GM12878 (cell line): ENCODE results near the gene NAT14. TPM values are rescaled to one million over a fixed set of nuclear protein-coding genes. Genes with fewer than 3 reads are reported as not detected.

Experiments used
- ATAC-seq: fragments of 200-7000 bp; cut with Tn5 transposase; 3 replicates; pipeline ENCODE4 v1.9.1; 2020; ENCODE audit warnings: mild to moderate bottlenecking, moderate library complexity
- Bru-seq: library from RNA; stranded (reverse); fragments of 400-500 nt; gene quantifications from one replicate; lab custom pipeline; 2021; lab: Mats Ljungman, UMichigan
- BruChase-seq, 2 experiments: library from RNA; stranded (reverse); fragments of 400-500 nt; gene quantifications; one replicate each; lab custom pipeline; 2021; lab: Mats Ljungman, UMichigan
- BruUV-seq: library from RNA; stranded (reverse); fragments of 400-500 nt; replicated peaks from 2 replicates; lab custom pipeline; 2021; lab: Mats Ljungman, UMichigan
- CTCF ChIA-PET: fragments of 300-600 bp; sonication (Branson Sonifier 250); formaldehyde crosslinking; extraction: SDS; loops from one replicate; lab custom pipeline; 2021; ENCODE audit warnings: inconsistent platforms; lab: Yijun Ruan, JAX
- POLR2A ChIA-PET: fragments of 350-600 bp; formaldehyde crosslinking; extraction: SDS; loops from one replicate; lab custom pipeline; 2021; ENCODE audit warnings: inconsistent platforms; lab: Charles Lee
- RAD21 ChIA-PET: fragments of 300-600 bp; sonication (Branson Sonifier 250); formaldehyde crosslinking; loops from one replicate; lab custom pipeline; 2023; ENCODE audit warnings: antibody characterized with exemption; ENCODE audit not compliant: unreplicated experiment; lab: Charles Lee
- SMC1A ChIA-PET: fragments of 300-600 bp; sonication (Branson Sonifier 250); formaldehyde crosslinking; loops from one replicate; lab custom pipeline; 2023; ENCODE audit not compliant: unreplicated experiment, uncharacterized antibody; lab: Charles Lee
- DNase-seq: peaks from one replicate; pipeline ENCODE4 v3.0.0-alpha.2; 2011; ENCODE audit warnings: low read depth, low spot score
- FAIRE-seq: peaks from 3 replicates; lab custom pipeline; 2011; peaks lifted over from hg19 to GRCh38; lab: Jason Lieb, UNC
- H2AFZ ChIP-seq: 2 replicates; pipeline ENCODE4 v1.6.0; 2011; ENCODE audit warnings: low read depth, low read length, control low read depth; ENCODE audit not compliant: control insufficient read depth
- H3K27ac ChIP-seq: 2 replicates; pipeline ENCODE4 v1.5.1; 2011; ENCODE audit warnings: control low read depth; ENCODE audit not compliant: control insufficient read depth, insufficient read depth
- H3K27me3 ChIP-seq, 2 experiments: replicated peaks in 1 of 2; 2 replicates each; pipeline versions ENCODE4 v1.6.0 to v1.6.1; 2011; ENCODE audit warnings: low read length in 1 of 2; ENCODE audit not compliant: control insufficient read depth in 2 of 2, insufficient read depth in 2 of 2
- H3K36me3 ChIP-seq, 2 experiments: 2 replicates each; pipeline ENCODE4 v1.5.1; 2011; ENCODE audit warnings: low read length in 1 of 2; ENCODE audit not compliant: control insufficient read depth in 2 of 2, insufficient read depth in 2 of 2
- H3K4me1 ChIP-seq: 2 replicates; pipeline ENCODE4 v1.6.1; 2011; ENCODE audit warnings: mild to moderate bottlenecking, low read length, moderate library complexity, mixed read lengths; ENCODE audit not compliant: control insufficient read depth, insufficient read depth
- H3K4me2 ChIP-seq: 2 replicates; pipeline ENCODE4 v1.6.0; 2011; ENCODE audit warnings: control low read depth; ENCODE audit not compliant: control insufficient read depth, insufficient read depth
- H3K4me3 ChIP-seq: fragments of 200-600 bp; sonication (generic); 2 replicates; pipeline ENCODE4 v1.5.1; 2016
- H3K79me2 ChIP-seq: 2 replicates; pipeline ENCODE4 v1.6.0; 2011; ENCODE audit warnings: low read length; ENCODE audit not compliant: control insufficient read depth, insufficient read depth
- H3K9ac ChIP-seq: 2 replicates; pipeline ENCODE4 v1.8.0; 2011; ENCODE audit warnings: low read length, control low read depth, mixed read lengths; ENCODE audit not compliant: control insufficient read depth, insufficient read depth
- H3K9me3 ChIP-seq: replicated peaks from 3 replicates; pipeline ENCODE4 v1.5.1; 2011; ENCODE audit warnings: mild to moderate bottlenecking, low read length; ENCODE audit not compliant: control insufficient read depth, insufficient read depth
- H4K20me1 ChIP-seq: 2 replicates; pipeline ENCODE4 v1.6.0; 2011; ENCODE audit not compliant: control insufficient read depth, insufficient read depth
- ATF7 ChIP-seq: fragments of 450-650 bp; IDR thresholded peaks from 2 replicates; pipeline ENCODE4 v1.6.1; 2016; ENCODE audit warnings: low read depth, mild to moderate bottlenecking
- MEF2B ChIP-seq: fragments of 450-650 bp; IDR thresholded peaks from 2 replicates; pipeline ENCODE4 v1.6.1; 2018; ENCODE audit warnings: mild to moderate bottlenecking, moderate library complexity; ENCODE audit not compliant: partially characterized antibody, poor library complexity, severe bottlenecking
- MXI1 ChIP-seq: fragments of 150-350 bp; IDR thresholded peaks from 2 replicates; pipeline ENCODE4 v1.6.1; 2011; ENCODE audit warnings: low read depth, mild to moderate bottlenecking, inconsistent platforms, low read length, improper control_type of control experiment
- SPI1 ChIP-seq: IDR thresholded peaks from 2 replicates; pipeline ENCODE4 v1.6.1; 2011; ENCODE audit warnings: low read depth, mild to moderate bottlenecking, low read length, moderate library complexity, borderline replicate concordance; ENCODE audit not compliant: insufficient read depth
- SUZ12 ChIP-seq: fragments of 200-600 bp; sonication (generic); IDR thresholded peaks from one replicate; pipeline ENCODE4 v1.6.1; 2018; ENCODE audit warnings: antibody characterized with exemption, mild to moderate bottlenecking; ENCODE audit not compliant: unreplicated experiment
- TAF1 ChIP-seq: IDR thresholded peaks from 2 replicates; pipeline ENCODE4 v1.6.1; 2011; ENCODE audit warnings: mild to moderate bottlenecking, low read depth, low read length, borderline replicate concordance
- YY1 ChIP-seq: IDR thresholded peaks from 2 replicates; pipeline ENCODE4 v1.6.1; 2011; ENCODE audit warnings: low read depth, mild to moderate bottlenecking, low read length
- WGBS: methylation state at CpG from one replicate; pipeline ENCODE4 v1.1.6; 2016; ENCODE audit warnings: low lambda C conversion rate; ENCODE audit not compliant: insufficient replicate concordance, insufficient coverage; ENCODE audit errors: missing lambda C conversion rate; 5-methylcytosine and 5-hydroxymethylcytosine counted together
- in situ Hi-C: fragments of 300-500 bp; cut with MboI; formaldehyde crosslinking; loops from 9 replicates; pipeline ENCODE4 v1.14.3; 2018; ENCODE audit warnings: mixed read lengths
- intact Hi-C: fragments of 100-400 bp; cut with micrococcal nuclease; formaldehyde crosslinking; loops from one replicate; pipeline ENCODE4 v1.14.2; 2022; ENCODE audit not compliant: unreplicated experiment
- long read RNA-seq, 2 experiments: library from polyadenylated mRNA; unstranded; transcript quantifications; one replicate each; pipeline ENCODE4 v2.0.0, GENCODE V29; 2019 to 2020
- polyA minus RNA-seq, 3 experiments: library from RNA; depleted of rRNA, polyadenylated mRNA; stranded (reverse); fragments of >200 nt; gene quantifications; 2 replicates each; pipeline ENCODE4 v1.2.3, GENCODE V29; 2011
- polyA plus RNA-seq, 11 experiments: library from polyadenylated mRNA; depleted of rRNA in 4 of 11; unstranded in 6 of 11; stranded (reverse) in 5 of 11; fragments of >200 nt; fragmentation: Nextera tagmentation in 4 of 11; fragmentation: Illumina TruSeq in 1 of 11; extraction: Ambion mirVana in 4 of 11; extraction: Trizol in 1 of 11; gene quantifications; 1 replicate in 1 of 11; 2 replicates in 10 of 11; pipeline versions ENCODE4 v1.2.1 to v1.2.3, GENCODE V29; 2011 to 2016; ENCODE audit warnings: inconsistent platforms in 2 of 11, missing spikeins in 2 of 11, low read depth in 1 of 11
- total RNA-seq, 4 experiments: library from RNA; depleted of rRNA in 3 of 4; stranded (reverse); fragments of >200 nt in 3 of 4; fragmentation: Illumina TruSeq in 1 of 4; extraction: Trizol in 1 of 4; gene quantifications; 2 replicates each; pipeline versions ENCODE4 v1.2.1 to v1.2.3, GENCODE V29; 2013 to 2021
- TF ChIP-seq, protein P1 (sequence below): fragments of 450-650 bp; IDR thresholded peaks from 2 replicates; pipeline ENCODE4 v1.6.1; 2017; ENCODE audit warnings: mild to moderate bottlenecking, moderate library complexity
- TF ChIP-seq, protein P2 (sequence below): fragments of 450-650 bp; conservative IDR thresholded peaks from 2 replicates; pipeline ENCODE4 v1.6.1; 2017; ENCODE audit warnings: mild to moderate bottlenecking, moderate library complexity

Gene NAT14, protein sequence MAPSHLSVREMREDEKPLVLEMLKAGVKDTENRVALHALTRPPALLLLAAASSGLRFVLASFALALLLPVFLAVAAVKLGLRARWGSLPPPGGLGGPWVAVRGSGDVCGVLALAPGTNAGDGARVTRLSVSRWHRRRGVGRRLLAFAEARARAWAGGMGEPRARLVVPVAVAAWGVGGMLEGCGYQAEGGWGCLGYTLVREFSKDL
- total RNA-seq (2013; cell fraction: nucleolus; rRNA removed): 6.6 and 9.7 TPM in 2 replicates
- 9.1 and 14.0 TPM in 2 replicates for total RNA-seq (2014; rRNA removed)
- 6.8 TPM in 2 replicates for total RNA-seq (2014; rRNA removed; fragmentation: Illumina TruSeq; extraction: Trizol)
- 20.4 and 23.6 TPM in 2 replicates for total RNA-seq (2021)
- 5.5 TPM for polyA plus RNA-seq (2011; ENCODE audit: low read depth)
- polyA plus RNA-seq (2011; rRNA removed): 6.4 and 12.3 TPM in 2 replicates
- polyA plus RNA-seq (2011; cell fraction: cytosol; rRNA removed): 18.2 and 20.5 TPM in 2 replicates
- polyA plus RNA-seq (2011; cell fraction: nucleus; rRNA removed): 56.0 and 56.6 TPM in 2 replicates
- polyA plus RNA-seq (2012): 14.0 and 17.1 TPM in 2 replicates
- polyA plus RNA-seq (2014; fragmentation: Illumina TruSeq; extraction: Trizol): 2.7 and 6.5 TPM in 2 replicates
- polyA plus RNA-seq (2014; fragmentation: Nextera tagmentation; extraction: Ambion mirVana): 1 to 10 TPM in 1 of 2 experiments, under 1 TPM in 1; 0.87 to 4.7 TPM
- 14.3 and 16.7 TPM in 2 replicates for polyA plus RNA-seq (2014; rRNA removed)
- 10 to 100 TPM in 1 of 2 experiments, 1 to 10 TPM in 1; 8.9 to 10.4 TPM for polyA plus RNA-seq (2016; fragmentation: Nextera tagmentation; extraction: Ambion mirVana)
- 1.5 and 9.1 TPM in 2 replicates for polyA minus RNA-seq (2011; rRNA and poly(A)+ RNA removed)
- polyA minus RNA-seq (2011; cell fraction: cytosol; rRNA and poly(A)+ RNA removed): 2.1 and 2.9 TPM in 2 replicates
- polyA minus RNA-seq (2011; cell fraction: nucleus; rRNA and poly(A)+ RNA removed): 7.4 and 9.6 TPM in 2 replicates
- Bru-seq, nascent RNA: percentile 60 among the genes with signal in this experiment
- BruChase-seq, experiment 1, labeled RNA remaining after a 6-hour chase: percentile 68 among the genes with signal in this experiment
- BruChase-seq, experiment 2, labeled RNA remaining after a 2-hour chase: percentile 71 among the genes with signal in this experiment
- long read RNA-seq, experiment 1, partial matches to known transcripts: 0 of 1 reads
- long read RNA-seq, experiment 1, other reads (novel, unspliced or antisense): 1 of 1 reads
- long read RNA-seq, experiment 2, partial matches to known transcripts: 0 of 1 reads
- long read RNA-seq, experiment 2, other reads (novel, unspliced or antisense): 1 of 1 reads

DNA sequence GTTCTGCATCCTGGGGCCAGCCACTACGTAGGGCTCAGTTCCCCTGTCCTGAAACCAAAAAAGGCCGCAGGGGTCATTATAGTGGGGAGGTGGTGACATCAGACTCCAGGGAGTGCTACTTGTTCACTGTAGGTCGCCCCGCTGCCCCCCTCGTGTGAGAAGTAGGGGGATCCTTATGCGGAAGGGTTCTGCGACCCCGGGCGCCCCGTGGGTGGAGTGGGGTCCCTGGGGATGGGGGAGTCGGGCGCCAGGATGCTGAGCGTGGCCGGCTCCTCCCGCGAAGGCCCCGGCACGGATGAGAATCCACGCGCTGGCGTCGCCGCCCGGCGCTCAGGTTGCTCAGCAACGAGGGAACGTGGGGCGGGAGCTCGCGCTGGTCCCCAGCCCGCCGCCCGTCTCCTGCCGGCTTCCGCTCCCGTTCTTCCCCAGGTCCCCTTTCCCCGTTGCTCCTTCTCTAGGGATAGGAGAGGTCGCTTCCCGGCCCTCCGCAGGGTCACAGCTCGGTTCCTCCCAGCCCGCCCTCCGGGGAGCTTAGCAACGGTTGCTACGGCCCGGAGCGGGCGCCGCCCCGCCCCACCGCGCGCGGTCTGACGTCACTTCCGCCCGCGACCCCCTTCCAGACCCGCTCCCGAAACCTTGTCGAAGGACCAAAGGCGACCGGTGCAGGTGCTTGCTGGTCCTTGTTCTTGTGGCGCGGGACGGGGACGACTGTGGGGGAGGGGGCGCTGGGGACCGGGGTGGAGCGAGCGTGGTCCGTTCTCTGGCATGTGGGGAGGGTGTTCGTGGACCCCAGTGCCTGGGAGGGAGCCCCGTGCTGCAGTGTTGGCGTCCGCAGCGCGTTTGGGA lies at the start of gene NAT14:
NAT14 (plus strand) TSS at position 596 of the 846 bp plus-strand sequence. CDS start 521 bp downstream, outside the sequence.
- ATAC-seq (peak; percentile 85), FAIRE-seq (peak; percentile 76), DNase-seq (no peak)
- ChIA-PET CTCF (interaction anchor here (0.5 to 1.7 kb wide), 6 partner anchors 8 to 769 kb away, joined by 3 to 16 read pairs (median 4); partner anchors contain the start of genes ISOC2 and ZNF628), RAD21 (interaction anchor here (1.0 to 1.3 kb wide), 5 partner anchors 9 to 146 kb away, joined by 3 to 10 read pairs (median 3); partner anchors contain the start of genes ISOC2 and ZNF628), POLR2A (interaction anchor here (0.6 to 1.0 kb wide), 3 partner anchors 19 to 228 kb away, joined by 3 to 4 read pairs (median 3); no protein-coding TSS in a partner anchor), SMC1A (interaction anchor here (0.9 to 1.6 kb wide), 4 partner anchors 8 to 115 kb away, joined by 3 to 7 read pairs (median 4); partner anchors contain the start of genes FIZ1 and ZNF628)
- H3K9me3 ChIP-seq: no peaks in the 10 kb centered on the region
- H2AFZ ChIP-seq: peak within 1 kb of the TSS; percentile 86
- no peaks in the 10 kb centered on the region for H4K20me1 ChIP-seq
- H3K79me2 ChIP-seq: no peaks in the 10 kb centered on the region; the same call in 1 of the 2 replicates
- WGBS: 2% methylated on average over 54 of the region's 78 CpGs
- H3K4me1 ChIP-seq: peaks cover 8% of the 10 kb centered on the region
- no peaks in the 10 kb centered on the region for H3K27me3 ChIP-seq
- peak within 1 kb of the TSS; percentile 78 for H3K9ac ChIP-seq
- H3K36me3 ChIP-seq: peaks cover 0 to 9% of the 10 kb centered on the region in 2 experiments; a peak in 2 of 4 replicates
- intact Hi-C loops (no loop called here), in situ Hi-C loops (no loop called here)
- peak within 1 kb of the TSS; percentile 78 for H3K4me3 ChIP-seq
- BruUV-seq: no TSS peak
- H3K4me2 ChIP-seq: peak within 1 kb of the TSS; percentile 68
- peak within 1 kb of the TSS; percentile 58; the same call in 1 of the 2 replicates for H3K27ac ChIP-seq
- peak; percentile 37; the same call in 1 of the 2 replicates for TF ChIP-seq MXI1
- TF ChIP-seq, protein P1, sequence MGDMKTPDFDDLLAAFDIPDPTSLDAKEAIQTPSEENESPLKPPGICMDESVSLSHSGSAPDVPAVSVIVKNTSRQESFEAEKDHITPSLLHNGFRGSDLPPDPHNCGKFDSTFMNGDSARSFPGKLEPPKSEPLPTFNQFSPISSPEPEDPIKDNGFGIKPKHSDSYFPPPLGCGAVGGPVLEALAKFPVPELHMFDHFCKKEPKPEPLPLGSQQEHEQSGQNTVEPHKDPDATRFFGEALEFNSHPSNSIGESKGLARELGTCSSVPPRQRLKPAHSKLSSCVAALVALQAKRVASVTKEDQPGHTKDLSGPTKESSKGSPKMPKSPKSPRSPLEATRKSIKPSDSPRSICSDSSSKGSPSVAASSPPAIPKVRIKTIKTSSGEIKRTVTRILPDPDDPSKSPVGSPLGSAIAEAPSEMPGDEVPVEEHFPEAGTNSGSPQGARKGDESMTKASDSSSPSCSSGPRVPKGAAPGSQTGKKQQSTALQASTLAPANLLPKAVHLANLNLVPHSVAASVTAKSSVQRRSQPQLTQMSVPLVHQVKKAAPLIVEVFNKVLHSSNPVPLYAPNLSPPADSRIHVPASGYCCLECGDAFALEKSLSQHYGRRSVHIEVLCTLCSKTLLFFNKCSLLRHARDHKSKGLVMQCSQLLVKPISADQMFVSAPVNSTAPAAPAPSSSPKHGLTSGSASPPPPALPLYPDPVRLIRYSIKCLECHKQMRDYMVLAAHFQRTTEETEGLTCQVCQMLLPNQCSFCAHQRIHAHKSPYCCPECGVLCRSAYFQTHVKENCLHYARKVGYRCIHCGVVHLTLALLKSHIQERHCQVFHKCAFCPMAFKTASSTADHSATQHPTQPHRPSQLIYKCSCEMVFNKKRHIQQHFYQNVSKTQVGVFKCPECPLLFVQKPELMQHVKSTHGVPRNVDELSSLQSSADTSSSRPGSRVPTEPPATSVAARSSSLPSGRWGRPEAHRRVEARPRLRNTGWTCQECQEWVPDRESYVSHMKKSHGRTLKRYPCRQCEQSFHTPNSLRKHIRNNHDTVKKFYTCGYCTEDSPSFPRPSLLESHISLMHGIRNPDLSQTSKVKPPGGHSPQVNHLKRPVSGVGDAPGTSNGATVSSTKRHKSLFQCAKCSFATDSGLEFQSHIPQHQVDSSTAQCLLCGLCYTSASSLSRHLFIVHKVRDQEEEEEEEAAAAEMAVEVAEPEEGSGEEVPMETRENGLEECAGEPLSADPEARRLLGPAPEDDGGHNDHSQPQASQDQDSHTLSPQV: no peak
- peak; percentile 23; the same call in 1 of the 2 replicates for TF ChIP-seq SPI1
- peak; percentile 75 for TF ChIP-seq ATF7
- TF ChIP-seq, protein P2, sequence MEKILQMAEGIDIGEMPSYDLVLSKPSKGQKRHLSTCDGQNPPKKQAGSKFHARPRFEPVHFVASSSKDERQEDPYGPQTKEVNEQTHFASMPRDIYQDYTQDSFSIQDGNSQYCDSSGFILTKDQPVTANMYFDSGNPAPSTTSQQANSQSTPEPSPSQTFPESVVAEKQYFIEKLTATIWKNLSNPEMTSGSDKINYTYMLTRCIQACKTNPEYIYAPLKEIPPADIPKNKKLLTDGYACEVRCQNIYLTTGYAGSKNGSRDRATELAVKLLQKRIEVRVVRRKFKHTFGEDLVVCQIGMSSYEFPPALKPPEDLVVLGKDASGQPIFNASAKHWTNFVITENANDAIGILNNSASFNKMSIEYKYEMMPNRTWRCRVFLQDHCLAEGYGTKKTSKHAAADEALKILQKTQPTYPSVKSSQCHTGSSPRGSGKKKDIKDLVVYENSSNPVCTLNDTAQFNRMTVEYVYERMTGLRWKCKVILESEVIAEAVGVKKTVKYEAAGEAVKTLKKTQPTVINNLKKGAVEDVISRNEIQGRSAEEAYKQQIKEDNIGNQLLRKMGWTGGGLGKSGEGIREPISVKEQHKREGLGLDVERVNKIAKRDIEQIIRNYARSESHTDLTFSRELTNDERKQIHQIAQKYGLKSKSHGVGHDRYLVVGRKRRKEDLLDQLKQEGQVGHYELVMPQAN: peak; percentile 79
- TF ChIP-seq MEF2B: peak; percentile 41
- TF ChIP-seq TAF1: peak; percentile 35; the same call in 1 of the 2 replicates
- TF ChIP-seq YY1: peak; percentile 36; the same call in 1 of the 2 replicates
- TF ChIP-seq SUZ12: no peak
